ENCODE measurements around the gene CDC42BPA. TPM values are rescaled to one million over a fixed set of nuclear protein-coding genes. Genes with fewer than 3 reads are reported as not detected.

CDC42BPA gene
- total RNA-seq, 2 donors from 2014 or later = 26.4 to 36.6 TPM

- no peak for DNase-seq
- TF ChIP-seq CTCF (IDR thresholded peaks at IDR 0.05) = no peak
- Histone ChIP-seq H3K27ac (no peak overlapping the region), H3K27me3 (no peaks in the 10 kb centered on the region), H3K4me1 (peaks cover 3% of the 10 kb centered on the region), H3K36me3 (no peaks in the 10 kb centered on the region), H3K4me3 (no peak overlapping the region), H3K9ac (ENCODE audit: low read depth in 2 of 2, low read length in 2 of 2) (no peak overlapping the region), H3K9me3 (no peaks in the 10 kb centered on the region)
- intact Hi-C loops (cut with DNase I) = no loop called here
Observed at GRCh38 chr1:227300682-227301081, 17.6 kb downstream of the CDC42BPA start.

DNA sequence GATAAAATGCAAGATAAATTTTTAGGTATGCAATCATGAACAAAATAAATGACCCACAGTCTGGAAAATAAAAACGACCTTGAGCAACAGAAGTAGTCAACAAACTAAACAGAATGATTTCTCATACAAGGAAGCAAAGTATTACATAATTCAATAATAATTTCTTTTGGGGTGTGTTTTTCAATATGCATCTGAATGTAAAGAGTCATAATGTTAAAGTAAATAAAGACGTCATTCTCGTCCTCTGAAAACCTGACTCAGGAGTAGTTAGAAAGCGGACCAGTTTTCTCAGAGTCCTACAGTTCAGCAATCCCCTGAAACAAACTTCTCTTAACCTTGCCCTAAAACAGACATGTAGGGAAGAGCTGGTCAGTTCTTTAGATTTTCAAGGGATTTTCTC, 18.6 kb downstream of the CDC42BPA start:
- Histone ChIP-seq H3K4me3 (no peak overlapping the region), H3K27ac (no peak overlapping the region), H3K36me3 (no peaks in the 10 kb centered on the region), H3K9me3 (no peaks in the 10 kb centered on the region), H3K9ac (ENCODE audit: low read depth in 2 of 2, low read length in 2 of 2) (no peak overlapping the region), H3K27me3 (no peaks in the 10 kb centered on the region), H3K4me1 (peaks cover 3% of the 10 kb centered on the region)
- DNase-seq = no peak
- no peak for TF ChIP-seq CTCF (IDR thresholded peaks at IDR 0.05)
- intact Hi-C loops (cut with DNase I) = no loop called here

DNA sequence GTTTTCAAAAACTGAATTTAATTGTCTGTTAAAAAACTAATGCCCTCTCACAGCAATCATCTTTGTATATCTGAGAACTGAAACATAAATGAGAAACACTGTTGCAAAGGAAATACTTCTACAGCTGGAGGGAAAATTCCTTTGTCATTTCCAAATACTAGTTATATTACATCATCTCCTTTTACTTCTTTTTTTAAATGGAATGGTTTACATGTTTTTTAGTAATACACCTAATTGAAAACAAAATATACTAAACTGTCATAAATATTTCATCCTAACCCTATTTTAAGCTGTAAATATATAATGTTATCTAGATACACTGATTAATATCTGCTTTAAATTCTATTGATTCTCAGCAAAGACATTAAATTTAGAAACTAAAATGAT, 19.1 kb downstream of the CDC42BPA start:
- Histone ChIP-seq H3K9me3 (no peaks in the 10 kb centered on the region), H3K27me3 (no peaks in the 10 kb centered on the region), H3K27ac (no peak overlapping the region), H3K36me3 (no peaks in the 10 kb centered on the region), H3K9ac (ENCODE audit: low read depth in 2 of 2, low read length in 2 of 2) (no peak overlapping the region), H3K4me1 (peaks cover 3% of the 10 kb centered on the region), H3K4me3 (no peak overlapping the region)
- TF ChIP-seq CTCF (IDR thresholded peaks at IDR 0.05) = no peak
- DNase-seq = no peak
- intact Hi-C loops (cut with DNase I) = no loop called here

- no peak for DNase-seq
- H3K27me3 ChIP-seq = no peaks in the 10 kb centered on the region
- H3K27ac ChIP-seq = no peak overlapping the region
- H3K4me1 ChIP-seq = peaks cover 3% of the 10 kb centered on the region
- no peak overlapping the region for H3K4me3 ChIP-seq
- no peaks in the 10 kb centered on the region for H3K36me3 ChIP-seq
- no peak for TF ChIP-seq CTCF (IDR thresholded peaks at IDR 0.05)
- intact Hi-C loops (cut with DNase I) = no loop called here
- H3K9ac ChIP-seq (ENCODE audit: low read depth in 2 of 2, low read length in 2 of 2) = no peak overlapping the region
- no peaks in the 10 kb centered on the region for H3K9me3 ChIP-seq
Observed at GRCh38 chr1:227298512-227299240, 19.6 kb downstream of the CDC42BPA start.

- no peak for DNase-seq
- Histone ChIP-seq H3K27ac (no peak overlapping the region), H3K4me3 (no peak overlapping the region), H3K27me3 (no peaks in the 10 kb centered on the region), H3K9me3 (no peaks in the 10 kb centered on the region), H3K36me3 (no peaks in the 10 kb centered on the region), H3K4me1 (no peaks in the 10 kb centered on the region), H3K9ac (ENCODE audit: low read depth in 2 of 2, low read length in 2 of 2) (no peak overlapping the region)
- intact Hi-C loops (cut with DNase I) = no loop called here
- no peak for TF ChIP-seq CTCF (IDR thresholded peaks at IDR 0.05)
Observed at GRCh38 chr1:227297073-227297793, 21.1 kb downstream of the CDC42BPA start.

Measured in colonic mucosa (tissue), 4 donors.